Rectal smooth muscle tissue (tissue), 1 donor: ENCODE measurements around the gene DCHS2.
A peak's percentile ranks its signal among the peaks of the same experiment; 100 is the strongest.

Experiments used
- H3K27ac ChIP-seq: one replicate; pipeline ENCODE4 v1.7.0; 2013; ENCODE audit warnings: low read depth, low read length, inconsistent platforms
- H3K27me3 ChIP-seq: one replicate; pipeline ENCODE4 v1.7.0; 2013; ENCODE audit warnings: low read length; ENCODE audit not compliant: control insufficient read depth, insufficient read depth
- H3K36me3 ChIP-seq: one replicate; pipeline ENCODE4 v1.7.0; 2013; ENCODE audit warnings: low read length; ENCODE audit not compliant: control insufficient read depth, insufficient read depth
- H3K4me1 ChIP-seq: one replicate; pipeline ENCODE4 v1.7.0; 2013; ENCODE audit warnings: low read length; ENCODE audit not compliant: control insufficient read depth, insufficient read depth
- H3K4me3 ChIP-seq: one replicate; pipeline ENCODE4 v1.7.0; 2013; ENCODE audit warnings: low read length
- H3K9ac ChIP-seq: one replicate; pipeline ENCODE4 v1.7.0; 2013; ENCODE audit warnings: low read length

DCHS2 gene

GRCh38 chr4:154491341-154492271 lies at the start of gene DCHS2:
DCHS2 (minus strand) TSS chr4:154491799; CDS start chr4:154491355, 444 bp downstream.
- Histone ChIP-seq H3K9ac (no peak within 1 kb of the TSS), H3K4me3 (peak within 1 kb of the TSS; percentile 63), H3K27ac (peak within 1 kb of the TSS; percentile 72), H3K36me3 (no peaks in the 10 kb centered on the region), H3K27me3 (no peaks in the 10 kb centered on the region), H3K4me1 (no peaks in the 10 kb centered on the region)

DNA sequence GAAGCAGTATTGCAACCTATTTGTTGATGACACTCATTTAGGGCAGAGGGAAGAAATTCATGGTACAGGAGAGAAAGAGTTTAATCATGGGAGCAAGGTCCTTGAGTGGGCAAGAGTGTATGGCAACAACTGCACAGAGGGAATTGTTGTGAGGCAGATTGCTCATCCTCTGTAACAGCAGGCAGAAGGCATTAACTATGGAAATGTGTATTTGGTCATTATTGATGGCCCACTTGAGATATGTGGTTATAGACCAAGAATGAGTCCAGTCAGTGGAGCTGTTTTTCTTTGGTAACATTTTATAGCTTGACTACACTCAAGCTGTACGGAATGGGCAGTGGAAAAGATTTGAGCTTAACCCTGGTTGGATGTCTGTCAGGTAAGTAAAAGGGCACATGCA lies 42.7 kb upstream of the DCHS2 start:
- Histone ChIP-seq H3K4me3 (no peak overlapping the region), H3K27ac (no peak overlapping the region), H3K4me1 (peaks cover 2% of the 10 kb centered on the region), H3K27me3 (no peaks in the 10 kb centered on the region), H3K36me3 (peaks cover 14% of the 10 kb centered on the region), H3K9ac (no peak overlapping the region)

DNA sequence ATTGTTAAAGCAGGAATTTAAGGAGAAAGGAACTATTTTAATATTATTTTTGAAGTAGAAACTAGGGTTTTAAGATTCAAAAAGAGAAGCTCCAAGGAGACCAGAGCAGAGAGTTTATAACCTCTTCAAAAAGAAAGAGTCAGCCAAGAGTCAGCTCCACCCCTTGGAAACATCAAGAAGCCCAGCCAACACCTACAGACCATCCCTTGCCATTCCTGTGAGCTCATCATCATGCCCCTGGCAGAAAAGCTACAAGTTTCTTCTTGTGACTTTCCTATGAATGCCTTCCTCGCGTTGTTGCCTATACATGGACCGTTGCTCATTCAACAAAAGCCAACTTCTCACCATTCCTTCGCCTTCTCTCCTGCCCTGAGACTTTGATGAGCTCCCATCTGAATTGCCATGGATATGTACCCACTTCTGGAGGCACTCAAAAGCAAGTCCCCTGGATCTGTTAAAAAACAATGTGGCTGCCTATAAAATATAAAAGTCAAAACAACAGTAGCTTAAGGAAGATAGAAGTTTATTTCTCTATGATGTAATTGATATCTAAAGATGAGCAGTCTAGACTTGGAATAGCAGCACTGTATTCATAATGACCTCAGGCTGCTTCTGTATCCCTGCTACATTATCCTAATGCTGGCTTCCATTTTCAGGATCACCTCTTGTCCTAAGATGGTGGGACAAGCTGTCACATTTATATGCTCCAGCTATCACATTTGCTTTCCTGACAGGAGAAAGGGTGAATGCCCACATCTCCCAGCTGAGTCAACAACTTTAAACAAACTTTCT lies 38.3 kb upstream of the DCHS2 start:
- peak overlapping the region; percentile 9 for H3K4me3 ChIP-seq
- H3K36me3 ChIP-seq = no peaks in the 10 kb centered on the region
- no peak overlapping the region for H3K27ac ChIP-seq
- peaks cover 2% of the 10 kb centered on the region for H3K4me1 ChIP-seq
- H3K27me3 ChIP-seq = no peaks in the 10 kb centered on the region
- H3K9ac ChIP-seq = no peak overlapping the region

GRCh38 chr4:154528869-154529268 lies 37.3 kb upstream of the DCHS2 start:
- H3K9ac ChIP-seq = no peak overlapping the region
- no peak overlapping the region for H3K4me3 ChIP-seq
- no peaks in the 10 kb centered on the region for H3K27me3 ChIP-seq
- H3K36me3 ChIP-seq = no peaks in the 10 kb centered on the region
- peaks cover 2% of the 10 kb centered on the region for H3K4me1 ChIP-seq
- H3K27ac ChIP-seq = no peak overlapping the region

GRCh38 chr4:154527308-154527707 lies 35.7 kb upstream of the DCHS2 start:
- Histone ChIP-seq H3K36me3 (no peaks in the 10 kb centered on the region), H3K9ac (no peak overlapping the region), H3K27me3 (no peaks in the 10 kb centered on the region), H3K4me3 (no peak overlapping the region), H3K4me1 (peaks cover 2% of the 10 kb centered on the region), H3K27ac (no peak overlapping the region)

DNA sequence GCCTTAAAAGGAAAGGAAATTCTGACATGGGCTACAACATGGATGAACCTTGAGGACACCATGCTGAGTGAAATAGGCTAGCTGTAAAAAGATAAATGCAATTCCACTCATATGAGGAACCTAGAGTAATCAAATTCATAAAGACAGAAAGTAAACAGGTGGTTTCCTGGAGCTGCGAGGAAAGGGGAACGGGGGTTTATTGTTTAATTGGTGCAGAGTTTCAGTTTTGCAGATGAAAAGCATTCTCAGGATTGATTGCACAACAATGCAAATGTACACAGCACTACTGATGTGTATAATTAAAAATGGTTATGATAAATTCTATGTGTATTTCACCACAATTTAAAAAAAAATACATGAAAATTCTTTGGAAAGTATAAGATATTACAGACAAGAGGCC lies 34.6 kb upstream of the DCHS2 start:
- Histone ChIP-seq H3K4me1 (peaks cover 2% of the 10 kb centered on the region), H3K27ac (no peak overlapping the region), H3K9ac (no peak overlapping the region), H3K4me3 (no peak overlapping the region), H3K27me3 (no peaks in the 10 kb centered on the region), H3K36me3 (no peaks in the 10 kb centered on the region)

GRCh38 chr4:154521607-154522006 lies 30.0 kb upstream of the DCHS2 start:
- Histone ChIP-seq H3K4me1 (no peaks in the 10 kb centered on the region), H3K27ac (no peak overlapping the region), H3K4me3 (no peak overlapping the region), H3K27me3 (no peaks in the 10 kb centered on the region), H3K9ac (no peak overlapping the region), H3K36me3 (no peaks in the 10 kb centered on the region)

DNA sequence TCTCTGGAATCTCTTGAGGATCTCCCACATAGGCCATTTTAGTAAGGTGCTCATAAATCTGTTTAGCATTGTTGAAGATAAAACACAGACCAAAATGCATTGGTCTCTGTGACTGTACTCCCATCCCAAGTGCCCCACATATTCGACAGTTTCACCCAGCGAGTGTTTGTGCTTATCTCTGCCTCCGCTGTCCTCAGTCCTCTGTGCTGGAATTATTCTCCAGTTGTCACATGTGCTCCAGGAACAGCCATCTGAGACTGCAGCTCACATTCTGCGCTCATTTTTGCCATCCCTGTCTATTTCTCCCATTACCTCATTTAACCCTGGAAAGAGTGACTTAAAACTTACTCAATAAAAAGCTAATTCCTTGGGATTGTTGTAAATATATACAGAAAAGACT lies 27.6 kb upstream of the DCHS2 start:
- H3K4me3 ChIP-seq = no peak overlapping the region
- no peaks in the 10 kb centered on the region for H3K4me1 ChIP-seq
- H3K36me3 ChIP-seq = no peaks in the 10 kb centered on the region
- H3K27ac ChIP-seq = no peak overlapping the region
- no peak overlapping the region for H3K9ac ChIP-seq
- H3K27me3 ChIP-seq = no peaks in the 10 kb centered on the region

- Histone ChIP-seq H3K27me3 (no peaks in the 10 kb centered on the region), H3K9ac (no peak overlapping the region), H3K27ac (no peak overlapping the region), H3K4me1 (no peaks in the 10 kb centered on the region), H3K4me3 (no peak overlapping the region), H3K36me3 (no peaks in the 10 kb centered on the region)
These were observed 26.0 kb upstream of the DCHS2 start for GRCh38 chr4:154517591-154517990.

DNA sequence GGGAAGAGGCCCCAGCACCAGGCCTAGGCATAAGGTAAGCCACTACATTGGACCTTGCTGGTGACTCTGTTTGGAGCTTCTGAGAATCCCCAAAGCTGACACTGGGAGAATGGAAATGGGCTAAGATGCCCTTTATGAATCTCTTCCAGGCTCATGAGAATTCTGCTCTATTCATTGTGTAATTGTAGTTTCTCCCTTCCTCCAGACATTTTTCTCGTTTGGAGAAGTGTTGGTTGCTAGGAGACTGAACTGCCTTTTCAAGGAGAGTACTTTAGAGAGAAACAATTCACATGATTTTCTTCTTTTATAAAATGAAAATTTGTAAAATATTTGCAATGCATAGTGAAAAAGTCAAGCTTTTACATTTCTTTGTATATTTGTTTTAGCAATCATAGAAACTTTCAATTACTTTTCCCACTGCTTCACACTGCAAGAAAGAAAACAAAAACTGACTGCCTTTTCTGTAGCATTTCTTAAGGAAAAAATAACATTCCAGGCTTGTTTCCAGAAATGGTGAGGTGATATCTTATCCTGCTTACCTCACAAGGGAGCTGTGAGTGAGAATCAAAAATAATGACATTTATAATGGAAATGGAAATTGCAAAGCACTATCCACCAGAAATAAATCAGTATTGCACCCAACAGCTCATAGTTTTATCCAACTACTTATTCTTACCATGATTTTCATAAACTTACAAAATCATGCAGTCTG lies 24.9 kb upstream of the DCHS2 start:
- Histone ChIP-seq H3K4me3 (no peak overlapping the region), H3K9ac (no peak overlapping the region), H3K4me1 (no peaks in the 10 kb centered on the region), H3K27me3 (no peaks in the 10 kb centered on the region), H3K36me3 (no peaks in the 10 kb centered on the region), H3K27ac (no peak overlapping the region)

DNA sequence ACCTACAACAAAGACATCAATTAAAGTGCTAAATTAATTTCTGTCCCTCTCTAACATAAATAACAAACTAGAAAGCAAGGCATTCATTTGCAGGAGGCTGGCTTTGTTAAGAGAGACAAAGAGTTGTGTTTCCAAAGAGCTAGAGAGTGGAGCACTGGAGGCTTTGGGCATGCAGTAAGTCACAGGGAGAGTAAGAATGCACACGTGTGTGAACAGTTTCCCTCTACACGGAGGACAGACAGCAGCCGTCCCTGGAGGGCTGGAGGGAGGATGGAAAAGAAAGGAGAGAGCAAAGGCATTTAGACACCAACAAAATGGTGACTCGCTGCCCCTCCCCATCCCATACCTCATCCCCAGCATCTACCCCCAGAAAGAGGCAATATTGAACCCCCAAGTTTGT lies 20.4 kb upstream of the DCHS2 start:
- Histone ChIP-seq H3K9ac (no peak overlapping the region), H3K27me3 (no peaks in the 10 kb centered on the region), H3K27ac (no peak overlapping the region), H3K4me1 (no peaks in the 10 kb centered on the region), H3K36me3 (no peaks in the 10 kb centered on the region), H3K4me3 (no peak overlapping the region)

GRCh38 chr4:154511548-154511947 lies 19.9 kb upstream of the DCHS2 start:
- Histone ChIP-seq H3K4me3 (no peak overlapping the region), H3K27ac (no peak overlapping the region), H3K9ac (no peak overlapping the region), H3K4me1 (no peaks in the 10 kb centered on the region), H3K27me3 (no peaks in the 10 kb centered on the region), H3K36me3 (no peaks in the 10 kb centered on the region)
